ENCODE data around the gene GALNT1. TPM values are rescaled to one million over a fixed set of nuclear protein-coding genes. Genes with fewer than 3 reads are reported as not detected.

The GALNT1 gene
- total RNA-seq, 2 donors from 2014 or later, result 40.2 to 50.6 TPM

DNA sequence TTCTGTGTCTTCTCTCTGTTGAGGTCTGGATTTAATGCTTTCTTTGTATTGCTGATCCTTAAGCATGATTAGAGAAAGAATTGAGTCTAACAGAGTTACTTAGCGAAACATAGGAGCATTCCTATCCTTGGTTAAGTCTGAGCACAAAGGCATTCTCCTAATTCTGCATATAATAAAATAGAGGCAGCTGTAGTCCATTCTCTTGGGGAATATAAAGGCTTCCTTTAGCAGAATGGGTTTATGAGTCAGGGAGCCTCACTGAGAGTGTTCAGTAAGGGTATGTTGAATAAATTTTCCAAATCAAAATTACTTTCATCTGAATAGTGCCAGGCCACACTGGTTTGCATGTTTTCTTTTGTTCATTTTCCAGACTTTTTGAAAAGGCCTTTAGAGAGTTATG is 101.5 kb downstream of the GALNT1 start:
- no peaks in the 10 kb centered on the region for H3K4me1 ChIP-seq (replicated peaks)
- H3K27me3 ChIP-seq (replicated peaks; ENCODE audit: insufficient read depth), result no peaks in the 10 kb centered on the region
- no peak overlapping the region for H3K4me3 ChIP-seq
- H3K9me3 ChIP-seq, result no peaks in the 10 kb centered on the region
- H3K36me3 ChIP-seq, result no peaks in the 10 kb centered on the region
- no peak for TF ChIP-seq POLR2A (IDR thresholded peaks at IDR 0.05)
- TF ChIP-seq POLR2AphosphoS5 (IDR thresholded peaks at IDR 0.05), result no peak
- TF ChIP-seq, protein P1, sequence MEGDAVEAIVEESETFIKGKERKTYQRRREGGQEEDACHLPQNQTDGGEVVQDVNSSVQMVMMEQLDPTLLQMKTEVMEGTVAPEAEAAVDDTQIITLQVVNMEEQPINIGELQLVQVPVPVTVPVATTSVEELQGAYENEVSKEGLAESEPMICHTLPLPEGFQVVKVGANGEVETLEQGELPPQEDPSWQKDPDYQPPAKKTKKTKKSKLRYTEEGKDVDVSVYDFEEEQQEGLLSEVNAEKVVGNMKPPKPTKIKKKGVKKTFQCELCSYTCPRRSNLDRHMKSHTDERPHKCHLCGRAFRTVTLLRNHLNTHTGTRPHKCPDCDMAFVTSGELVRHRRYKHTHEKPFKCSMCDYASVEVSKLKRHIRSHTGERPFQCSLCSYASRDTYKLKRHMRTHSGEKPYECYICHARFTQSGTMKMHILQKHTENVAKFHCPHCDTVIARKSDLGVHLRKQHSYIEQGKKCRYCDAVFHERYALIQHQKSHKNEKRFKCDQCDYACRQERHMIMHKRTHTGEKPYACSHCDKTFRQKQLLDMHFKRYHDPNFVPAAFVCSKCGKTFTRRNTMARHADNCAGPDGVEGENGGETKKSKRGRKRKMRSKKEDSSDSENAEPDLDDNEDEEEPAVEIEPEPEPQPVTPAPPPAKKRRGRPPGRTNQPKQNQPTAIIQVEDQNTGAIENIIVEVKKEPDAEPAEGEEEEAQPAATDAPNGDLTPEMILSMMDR (IDR thresholded peaks at IDR 0.05), result no peak
- 88% methylated on average over 1 of the region's 1 CpG for WGBS
- intact Hi-C loops (cut with DNase I), result no loop called here
- no peak overlapping the region for H3K27ac ChIP-seq
- no peak for DNase-seq (ENCODE audit: low spot score)

DNA sequence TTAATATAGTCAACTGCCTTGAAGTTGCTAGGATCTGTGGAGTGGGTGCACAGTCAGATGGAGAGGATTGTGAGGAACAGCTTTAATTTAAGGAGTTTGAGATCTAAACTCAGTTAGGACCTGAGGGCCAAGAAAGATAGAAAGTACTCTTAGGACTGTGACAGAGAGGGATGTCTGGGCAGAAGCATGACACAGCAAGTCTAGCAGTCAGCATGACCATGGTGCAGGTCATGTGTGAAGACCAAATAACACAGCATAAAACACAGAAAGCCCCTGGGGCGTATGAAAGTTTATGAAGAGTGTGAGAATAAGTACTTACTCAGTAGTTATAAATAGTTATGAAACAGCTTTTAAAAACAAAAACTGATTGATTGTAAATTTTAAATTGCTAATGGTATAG is 107.2 kb downstream of the GALNT1 start:
- Histone ChIP-seq H3K9me3 (no peaks in the 10 kb centered on the region), H3K4me1 (replicated peaks) (no peaks in the 10 kb centered on the region), H3K27me3 (replicated peaks; ENCODE audit: insufficient read depth) (no peaks in the 10 kb centered on the region), H3K4me3 (no peak overlapping the region), H3K36me3 (no peaks in the 10 kb centered on the region), H3K27ac (no peak overlapping the region)
- TF ChIP-seq, protein P1 (IDR thresholded peaks at IDR 0.05), result no peak
- no peak for TF ChIP-seq POLR2AphosphoS5 (IDR thresholded peaks at IDR 0.05)
- no peak for TF ChIP-seq POLR2A (IDR thresholded peaks at IDR 0.05)
- WGBS, result 97% methylated on average over 1 of the region's 1 CpG
- DNase-seq (ENCODE audit: low spot score), result no peak
- intact Hi-C loops (cut with DNase I), result no loop called here

DNA sequence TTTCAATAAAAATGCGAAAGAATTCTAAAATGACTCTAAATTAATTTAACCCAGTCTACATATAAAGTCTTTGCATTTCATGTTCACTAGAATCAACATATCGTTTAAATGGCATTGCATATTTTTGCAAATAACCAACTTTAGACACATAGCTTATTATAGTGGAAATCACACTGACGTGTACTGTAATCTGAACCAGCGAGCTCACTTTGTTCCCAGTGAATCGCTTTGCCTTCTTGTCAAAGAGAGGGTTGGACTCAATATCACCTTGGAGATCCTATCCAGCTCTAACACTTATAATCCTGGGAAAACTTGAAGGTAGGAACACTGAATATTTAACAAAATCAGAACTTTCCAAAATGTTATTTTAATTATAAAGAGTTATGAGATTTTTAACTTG is 108.2 kb downstream of the GALNT1 start:
- 83% methylated on average over 5 of the region's 5 CpGs for WGBS
- intact Hi-C loops (cut with DNase I), result no loop called here
- TF ChIP-seq, protein P1 (IDR thresholded peaks at IDR 0.05), result no peak
- TF ChIP-seq POLR2A (IDR thresholded peaks at IDR 0.05) (no peak), POLR2AphosphoS5 (IDR thresholded peaks at IDR 0.05) (no peak)
- Histone ChIP-seq H3K4me3 (no peak overlapping the region), H3K27me3 (replicated peaks; ENCODE audit: insufficient read depth) (no peaks in the 10 kb centered on the region), H3K27ac (no peak overlapping the region), H3K4me1 (replicated peaks) (no peaks in the 10 kb centered on the region), H3K9me3 (no peaks in the 10 kb centered on the region), H3K36me3 (no peaks in the 10 kb centered on the region)
- DNase-seq (ENCODE audit: low spot score), result no peak

DNA sequence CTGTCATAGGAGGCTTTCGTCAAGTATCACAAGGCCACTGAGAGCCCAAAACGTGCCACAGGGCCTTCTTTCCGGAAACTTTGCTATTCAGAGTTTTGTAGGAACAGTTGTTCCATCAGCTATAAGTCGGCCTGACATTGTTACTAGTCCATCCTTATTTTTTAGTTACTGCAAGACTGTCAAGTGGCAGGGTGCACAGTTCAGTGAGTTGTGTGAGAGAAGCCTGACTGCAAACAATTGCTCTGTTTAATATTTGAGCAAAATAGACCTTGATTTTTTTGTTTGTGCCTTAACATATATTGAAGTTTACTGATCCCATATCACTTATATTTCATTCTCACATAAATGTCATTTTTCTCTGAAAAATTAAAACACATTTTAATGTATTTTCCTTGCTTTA is 110.1 kb downstream of the GALNT1 start:
- no peak for DNase-seq (ENCODE audit: low spot score)
- Histone ChIP-seq H3K9me3 (no peaks in the 10 kb centered on the region), H3K4me3 (no peak overlapping the region), H3K36me3 (no peaks in the 10 kb centered on the region), H3K27me3 (replicated peaks; ENCODE audit: insufficient read depth) (no peaks in the 10 kb centered on the region), H3K27ac (no peak overlapping the region), H3K4me1 (replicated peaks) (no peaks in the 10 kb centered on the region)
- intact Hi-C loops (cut with DNase I), result no loop called here
- WGBS, result 92% methylated on average over 4 of the region's 4 CpGs
- no peak for TF ChIP-seq POLR2AphosphoS5 (IDR thresholded peaks at IDR 0.05)
- TF ChIP-seq POLR2A (IDR thresholded peaks at IDR 0.05), result no peak

DNA sequence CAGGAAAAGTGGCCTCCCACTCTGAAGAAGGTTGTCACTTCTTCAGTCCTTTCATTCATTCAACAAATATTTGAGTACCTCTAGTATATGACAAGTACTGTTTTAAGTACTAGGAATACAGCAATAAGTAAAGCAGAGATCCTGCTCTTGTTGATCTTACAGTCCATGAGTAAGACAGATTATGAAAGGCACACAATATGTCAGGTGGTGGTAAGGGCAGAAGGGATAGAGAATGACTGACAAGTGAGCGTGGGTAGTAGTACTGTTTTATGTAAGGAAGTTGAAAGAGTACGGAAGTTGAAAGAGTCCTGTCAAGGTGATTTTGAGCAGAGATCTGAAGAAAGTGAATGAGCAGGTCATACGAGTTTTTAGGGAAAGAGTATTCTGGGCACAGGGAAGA is 111.3 kb downstream of the GALNT1 start:
- WGBS, result 84% methylated on average over 3 of the region's 3 CpGs
- Histone ChIP-seq H3K4me3 (no peak overlapping the region), H3K36me3 (no peaks in the 10 kb centered on the region), H3K4me1 (replicated peaks) (no peaks in the 10 kb centered on the region), H3K27me3 (replicated peaks; ENCODE audit: insufficient read depth) (no peaks in the 10 kb centered on the region), H3K27ac (no peak overlapping the region), H3K9me3 (no peaks in the 10 kb centered on the region)
- DNase-seq (ENCODE audit: low spot score), result no peak
- intact Hi-C loops (cut with DNase I), result no loop called here
- no peak for TF ChIP-seq POLR2AphosphoS5 (IDR thresholded peaks at IDR 0.05)
- TF ChIP-seq, protein P1 (IDR thresholded peaks at IDR 0.05), result no peak
- TF ChIP-seq POLR2A (IDR thresholded peaks at IDR 0.05), result no peak

Data from prostate gland (tissue), 2 donors.